Neural progenitor cell (in vitro differentiated cells): ENCODE results near the gene KNG1. TPM values are rescaled to one million over a fixed set of nuclear protein-coding genes. Genes with fewer than 3 reads are reported as not detected.

Source experiments
- DNase-seq: peaks from one replicate; pipeline ENCODE4 v3.0.0-alpha.2; 2016; ENCODE audit warnings: low spot score
- H2AFZ ChIP-seq: fragments of 200-600 bp; sonication (generic); replicated peaks from 2 replicates; pipeline ENCODE4 v1.6.1; 2016; ENCODE audit warnings: antibody characterized with exemption
- H3F3A ChIP-seq: fragments of 200-600 bp; sonication (generic); 2 replicates; pipeline ENCODE4 v1.6.1; 2016; ENCODE audit warnings: antibody characterized with exemption, low read depth
- H3K27ac ChIP-seq: fragments of 200-600 bp; sonication (generic); 2 replicates; pipeline ENCODE4 v1.5.1; 2016; ENCODE audit warnings: mild to moderate bottlenecking
- H3K27me3 ChIP-seq: fragments of 200-600 bp; sonication (generic); 2 replicates; pipeline ENCODE4 v1.6.1; 2016; ENCODE audit warnings: mild to moderate bottlenecking, moderate library complexity
- H3K36me3 ChIP-seq: fragments of 200-600 bp; sonication (generic); 2 replicates; pipeline ENCODE4 v1.5.1; 2016
- H3K4me1 ChIP-seq: fragments of 200-600 bp; sonication (generic); 2 replicates; pipeline ENCODE4 v1.6.1; 2016; ENCODE audit warnings: mixed run types
- H3K4me2 ChIP-seq: fragments of 200-600 bp; sonication (generic); 2 replicates; pipeline ENCODE4 v1.6.1; 2016
- H3K4me3 ChIP-seq: fragments of 200-600 bp; sonication (generic); 2 replicates; pipeline ENCODE4 v1.5.1; 2016
- H3K79me2 ChIP-seq: fragments of 200-600 bp; sonication (generic); 2 replicates; pipeline ENCODE4 v1.6.1; 2016; ENCODE audit warnings: low read depth
- H3K9ac ChIP-seq: fragments of 200-600 bp; sonication (generic); 2 replicates; pipeline ENCODE4 v1.6.1; 2016
- H3K9me3 ChIP-seq: fragments of 200-600 bp; sonication (generic); 2 replicates; pipeline ENCODE4 v1.5.1; 2016; ENCODE audit warnings: low read depth
- H4K20me1 ChIP-seq: fragments of 200-600 bp; sonication (generic); 2 replicates; pipeline ENCODE4 v1.6.1; 2016; ENCODE audit warnings: low read depth
- H3K27ac Mint-ChIP-seq: 3 replicates; pipeline ENCODE4 v1.8.0; 2021; ENCODE audit warnings: mixed read lengths
- H3K27me3 Mint-ChIP-seq: 2 replicates; pipeline ENCODE4 v1.8.0; 2022; ENCODE audit warnings: low read depth, mild to moderate bottlenecking, inconsistent platforms, moderate library complexity, mixed read lengths; ENCODE audit not compliant: insufficient read depth
- H3K36me3 Mint-ChIP-seq: 3 replicates; pipeline ENCODE4 v1.8.0; 2021; ENCODE audit warnings: mixed read lengths
- H3K4me1 Mint-ChIP-seq: 3 replicates; pipeline ENCODE4 v1.8.0; 2021; ENCODE audit warnings: mixed read lengths
- H3K4me3 Mint-ChIP-seq: 3 replicates; pipeline ENCODE4 v1.8.0; 2021; ENCODE audit warnings: mild to moderate bottlenecking, moderate library complexity, mixed read lengths
- H3K9me3 Mint-ChIP-seq: 3 replicates; pipeline ENCODE4 v1.8.0; 2020; ENCODE audit warnings: mixed read lengths
- CTCF ChIP-seq: fragments of 200-600 bp; sonication (generic); IDR thresholded peaks from 2 replicates; pipeline ENCODE4 v1.5.1; 2017; ENCODE audit warnings: antibody characterized with exemption, mild to moderate bottlenecking
- EZH2 ChIP-seq: fragments of 200-600 bp; sonication (generic); IDR thresholded peaks from 2 replicates; pipeline ENCODE4 v1.6.1; 2017; ENCODE audit warnings: antibody characterized with exemption, mild to moderate bottlenecking, moderate library complexity
- EZH2phosphoT487 ChIP-seq: fragments of 200-600 bp; sonication (generic); IDR thresholded peaks from 2 replicates; pipeline ENCODE4 v1.6.1; 2017; ENCODE audit warnings: antibody characterized with exemption
- microRNA counts: library from miRNA; unstranded; fragments of <30 nt; microRNA quantifications from one replicate; lab custom pipeline; 2016
- microRNA-seq: library from miRNA; unstranded; fragments of <30 nt; microRNA quantifications from one replicate; pipeline ENCODE4, GENCODE V29; 2016
- small RNA-seq: library from RNA; depleted of rRNA; stranded (forward); fragments of <200 nt; gene quantifications from one replicate; pipeline ENCODE3, GENCODE V24; 2015
- total RNA-seq: library from RNA; depleted of rRNA; stranded (reverse); fragments of >200 nt; gene quantifications from 2 replicates; pipeline ENCODE4 v1.2.3, GENCODE V29; 2015; ENCODE audit warnings: low replicate concordance

Gene KNG1
- total RNA-seq, 1 donor from 2014 or later: not detected

GRCh38 chr3:186790261-186790981, 73.3 kb downstream of the KNG1 start:
- H3K36me3 Mint-ChIP-seq: peaks cover 48% of the 10 kb centered on the region
- H3K4me3 Mint-ChIP-seq: no peak overlapping the region
- Histone ChIP-seq H3K4me3 (no peak overlapping the region), H3K4me2 (no peak overlapping the region), H3K9me3 (no peaks in the 10 kb centered on the region), H3K79me2 (peaks cover 38% of the 10 kb centered on the region), H4K20me1 (peaks cover 58% of the 10 kb centered on the region), H3K36me3 (peaks cover 40% of the 10 kb centered on the region), H3K9ac (no peak overlapping the region), H2AFZ (no peak overlapping the region), H3K27me3 (no peaks in the 10 kb centered on the region), H3K4me1 (peaks cover 19% of the 10 kb centered on the region), H3K27ac (peak overlapping the region; percentile 77), H3F3A (peaks cover 92% of the 10 kb centered on the region)
- no peak for DNase-seq
- no peak overlapping the region for H3K27ac Mint-ChIP-seq
- H3K4me1 Mint-ChIP-seq: peaks cover 27% of the 10 kb centered on the region
- no peaks in the 10 kb centered on the region for H3K27me3 Mint-ChIP-seq
- no peak for TF ChIP-seq EZH2
- TF ChIP-seq CTCF: no peak
- no peak for TF ChIP-seq EZH2phosphoT487
- H3K9me3 Mint-ChIP-seq: no peaks in the 10 kb centered on the region

MicroRNAs within 50 kb of the gene (microRNA counts, 767-probe panel; counts per million panel counts)
- 460 counts per million, percentile 90 among the panel's probes with 10 or more counts for microRNA hsa-miR-1248 (lab: Ali Mortazavi, UCI)

Small RNA genes within 50 kb of the gene (microRNA-seq; reads per million reads assigned to microRNA genes)
- 3.6 reads per million, percentile 18 among the genes with 10 or more reads in this experiment for gene MIR1248

Small RNA genes within 50 kb of the gene (small RNA-seq; reads per million reads assigned to genes)
- not detected for gene RF00092
- not detected for gene RNU6-1105P
- gene SNORA4: not detected
- gene SNORA63: not detected
- gene SNORA81: not detected
- gene SNORD2: not detected

Other genes starting within 250 kb of the KNG1 start
- 1.1 and 1.4 TPM in 2 replicates for gene CRYGS, start 173.0 kb upstream of the KNG1 start, total RNA-seq
- 16.8 and 21.1 TPM in 2 replicates for gene TBCCD1, start 150.0 kb upstream of the KNG1 start, total RNA-seq
- 52.7 and 73.0 TPM in 2 replicates for gene DNAJB11, start 146.6 kb upstream of the KNG1 start, total RNA-seq
- not detected in 2 replicates for gene AHSG, start 104.3 kb upstream of the KNG1 start, total RNA-seq
- gene FETUB, start 77.0 kb upstream of the KNG1 start, total RNA-seq: not detected in 2 replicates
- not detected in 2 replicates for gene HRG, start 51.3 kb upstream of the KNG1 start, total RNA-seq
- gene EIF4A2, start 66.2 kb downstream of the KNG1 start, total RNA-seq: 841 and 1,764 TPM in 2 replicates
- 127 and 187 TPM in 2 replicates for gene RFC4, start 89.1 kb downstream of the KNG1 start, total RNA-seq
- not detected in 2 replicates for gene ADIPOQ, start 125.4 kb downstream of the KNG1 start, total RNA-seq
- gene ST6GAL1, start 213.2 kb downstream of the KNG1 start, total RNA-seq: 27.3 and 39.2 TPM in 2 replicates